Aorta (tissue), 5 donors: ENCODE data around the gene DIAPH1. TPM values are rescaled to one million over a fixed set of nuclear protein-coding genes. Genes with fewer than 3 reads are reported as not detected.

Experiments
- ATAC-seq: fragments of 200-7000 bp; cut with Tn5 transposase; one replicate; pipeline ENCODE4 v1.9.1; 2022; ENCODE audit warnings: moderate library complexity; ENCODE audit not compliant: low FRiP score
- DNase-seq, 2 donors: peaks; one replicate each; pipeline ENCODE4 v3.0.0-alpha.2; 2020
- H3K27ac ChIP-seq, 2 donors: one replicate each; pipeline ENCODE4 v1.5.1; 2013; ENCODE audit warnings: low read length in 2 of 2, mild to moderate bottlenecking in 2 of 2, moderate library complexity in 2 of 2, control low read depth in 1 of 2, inconsistent platforms in 1 of 2, low read depth in 1 of 2
- H3K27me3 ChIP-seq, 2 donors: one replicate each; pipeline ENCODE4 v1.6.1; 2013; ENCODE audit warnings: control low read depth in 1 of 2, low read length in 1 of 2, mild to moderate bottlenecking in 1 of 2, moderate library complexity in 1 of 2; ENCODE audit not compliant: insufficient read depth in 2 of 2, control insufficient read depth in 1 of 2
- H3K36me3 ChIP-seq, 2 donors: one replicate each; pipeline ENCODE4 v1.6.1; 2013; ENCODE audit warnings: control low read depth in 1 of 2, low read length in 1 of 2, mild to moderate bottlenecking in 1 of 2; ENCODE audit not compliant: insufficient read depth in 2 of 2, control insufficient read depth in 1 of 2
- H3K4me1 ChIP-seq, 2 donors: one replicate each; pipeline ENCODE4 v1.6.1; 2013; ENCODE audit warnings: low read length in 2 of 2, control low read depth in 1 of 2, mild to moderate bottlenecking in 1 of 2, moderate library complexity in 1 of 2; ENCODE audit not compliant: insufficient read depth in 2 of 2, control insufficient read depth in 1 of 2
- H3K4me3 ChIP-seq, 2 donors: one replicate each; pipeline ENCODE4 v1.5.1; 2013; ENCODE audit warnings: low read length in 2 of 2, control low read depth in 1 of 2, mild to moderate bottlenecking in 1 of 2
- H3K9me3 ChIP-seq: one replicate; pipeline ENCODE4 v1.6.1; 2013; ENCODE audit warnings: mild to moderate bottlenecking, low read length; ENCODE audit not compliant: control insufficient read depth
- WGBS, 2 donors: extraction: QIAGEN DNeasy Blood & Tissue Kit; methylation state at CpG; one replicate each; pipeline ENCODE4 v1.1.7; 2013; 5-methylcytosine and 5-hydroxymethylcytosine counted together
- intact Hi-C, 2 donors: fragments of 100-400 bp; cut with DNase I; formaldehyde crosslinking; loops; one replicate each; pipeline versions ENCODE4 v1.14.2 to v1.15.0; 2022
- polyA plus RNA-seq, 2 donors: library from polyadenylated mRNA; stranded (reverse); fragments of 200-250 nt; gene quantifications; one replicate each; pipeline ENCODE4 v1.2.3, GENCODE V29; 2013
- total RNA-seq, 2 donors: library from RNA; stranded (reverse); fragmentation: NEBNext Ultra II Directional; extraction: Animal tissue kit (Norgen Biotek cat#: 25700); gene quantifications; one replicate each; pipeline ENCODE4 v1.2.1, GENCODE V29; 2021
- donor health status: healthy with polysubstance abuse.
- donor health status: Bipolar disorder and iron deficiency.
- donor health status: DM: no; HTN: no; CAD: no.
- donor health status: DM: no; HTN: no; CAD: no.
- donor health status: DM: yes; HTN: yes; CAD: no.

Gene DIAPH1
- total and polyA plus RNA-seq, 4 donors = 30.8 to 125 (median 68.8) TPM

DNA sequence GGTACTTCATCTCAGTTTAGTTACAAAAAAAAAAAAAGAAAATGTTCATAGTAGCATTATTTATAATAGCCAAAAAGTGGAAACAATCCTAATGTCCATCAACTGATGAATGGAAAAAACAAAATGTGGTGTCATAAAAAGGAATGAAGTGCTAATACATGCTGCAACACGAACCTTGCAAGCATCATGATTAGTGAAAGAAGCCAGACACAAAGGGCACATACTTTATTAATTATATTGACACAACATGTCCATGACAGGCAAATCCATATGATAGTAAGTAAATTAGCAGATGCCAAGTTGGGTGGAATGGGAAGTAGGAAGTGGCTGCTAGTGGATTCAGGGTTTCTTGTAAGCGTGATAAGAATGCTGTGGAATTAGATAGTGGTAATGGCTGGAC, 75.7 kb downstream of the DIAPH1 start:
- no peaks in the 10 kb centered on the region for H3K27me3 ChIP-seq
- H3K4me3 ChIP-seq = no peak overlapping the region
- DNase-seq (no peak), ATAC-seq (no peak)
- intact Hi-C loops = no loop called here
- 87 to 93% methylated on average over 2 of the region's 2 CpGs for WGBS, 2 donors
- H3K36me3 ChIP-seq = peaks cover 0 to 3% of the 10 kb centered on the region in 2 donors
- peaks cover 3% of the 10 kb centered on the region for H3K9me3 ChIP-seq
- H3K4me1 ChIP-seq = no peaks in the 10 kb centered on the region
- H3K27ac ChIP-seq = no peak overlapping the region

DNA sequence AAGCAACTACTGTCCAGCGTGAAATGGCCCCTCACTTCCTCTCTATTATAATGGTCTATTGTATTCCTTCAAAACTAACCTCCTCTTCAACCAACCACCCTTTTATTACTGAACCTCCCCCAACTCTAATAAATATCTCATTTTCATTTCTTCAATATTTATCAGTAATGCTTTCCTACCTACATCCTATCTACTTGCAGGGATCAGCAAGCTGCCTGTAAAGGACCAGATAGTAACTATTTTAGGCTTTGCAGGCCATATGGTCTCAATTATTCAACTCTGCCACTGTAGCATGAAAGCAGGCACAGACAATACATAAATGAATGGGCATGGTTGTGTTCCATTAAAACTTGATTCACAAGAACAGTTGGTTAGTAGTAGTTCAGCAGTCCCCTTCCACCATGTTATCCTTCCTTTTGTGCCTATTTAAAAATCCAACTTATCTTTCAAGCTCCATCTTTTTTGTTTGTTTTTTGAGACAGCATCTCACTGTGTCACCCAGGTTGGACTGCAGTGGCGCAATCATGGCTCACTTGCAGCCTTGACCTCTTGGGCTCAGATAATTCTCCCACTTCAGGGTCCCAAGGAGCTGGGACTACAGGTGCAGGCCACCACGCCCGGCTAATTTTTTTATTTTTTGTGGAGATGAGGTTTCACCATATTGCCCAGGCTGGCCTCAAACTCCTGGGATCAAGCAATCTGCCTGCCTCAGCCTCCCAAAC, 84.1 kb downstream of the DIAPH1 start:
- DNase-seq = no peak
- no peak for ATAC-seq
- Histone ChIP-seq H3K4me1 (no peaks in the 10 kb centered on the region), H3K27me3 (no peaks in the 10 kb centered on the region), H3K36me3 (peaks cover 0 to 2% of the 10 kb centered on the region in 2 donors), H3K27ac (no peak overlapping the region), H3K9me3 (no peaks in the 10 kb centered on the region), H3K4me3 (no peak overlapping the region)
- intact Hi-C loops = no loop called here
- WGBS, 2 donors = 95 to 97% methylated on average over 4 of the region's 4 CpGs

DNA sequence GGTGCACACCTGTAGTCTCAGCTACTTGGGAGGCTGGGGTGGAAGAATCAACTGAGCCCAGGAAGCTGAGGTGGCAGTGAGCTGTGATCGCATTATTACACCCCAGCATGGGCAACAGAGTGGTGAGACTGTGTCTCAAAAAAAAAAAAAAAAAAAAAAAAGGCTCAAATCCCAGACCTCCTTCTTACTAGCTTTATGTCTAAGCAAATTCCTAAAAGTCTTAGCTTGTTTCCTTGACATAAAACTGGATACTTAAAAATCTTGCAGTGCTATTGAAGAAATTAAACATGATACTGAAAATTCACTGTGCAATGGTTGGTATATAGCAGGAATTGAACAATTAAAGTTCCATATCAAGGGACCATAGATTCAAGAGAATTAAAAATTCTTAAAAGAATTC, 84.9 kb downstream of the DIAPH1 start:
- Histone ChIP-seq H3K27ac (no peak overlapping the region), H3K4me1 (no peaks in the 10 kb centered on the region), H3K4me3 (no peak overlapping the region), H3K27me3 (no peaks in the 10 kb centered on the region), H3K36me3 (peaks cover 0 to 2% of the 10 kb centered on the region in 2 donors), H3K9me3 (no peaks in the 10 kb centered on the region)
- DNase-seq (no peak), ATAC-seq (no peak)
- intact Hi-C loops = no loop called here
- WGBS, 2 donors = 94 to 100% methylated on average over 1 of the region's 1 CpG

DNA sequence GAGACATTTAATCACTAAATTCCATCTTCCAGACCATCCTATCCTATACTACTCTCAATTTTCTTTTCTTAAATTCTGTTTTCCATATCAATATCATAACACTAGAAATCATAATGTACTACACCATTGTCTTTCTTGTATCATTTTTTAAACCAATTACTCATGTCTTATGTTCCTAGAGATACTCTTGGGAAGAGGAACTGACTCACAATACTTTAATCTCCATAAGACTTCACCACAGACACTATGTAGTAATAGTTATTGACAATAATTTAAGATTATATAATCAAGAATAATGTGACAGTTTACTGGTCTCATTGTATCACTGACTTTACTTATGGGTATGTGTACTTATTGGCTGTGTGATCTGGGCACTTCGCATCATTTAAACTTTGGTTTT, 86.1 kb downstream of the DIAPH1 start:
- WGBS, 2 donors = 99 to 100% methylated on average over 1 of the region's 1 CpG
- no peak for DNase-seq
- Histone ChIP-seq H3K27ac (no peak overlapping the region), H3K4me3 (no peak overlapping the region), H3K9me3 (no peaks in the 10 kb centered on the region), H3K27me3 (no peaks in the 10 kb centered on the region), H3K4me1 (no peaks in the 10 kb centered on the region), H3K36me3 (peaks cover 0 to 2% of the 10 kb centered on the region in 2 donors)
- intact Hi-C loops = no loop called here
- no peak for ATAC-seq

DNA sequence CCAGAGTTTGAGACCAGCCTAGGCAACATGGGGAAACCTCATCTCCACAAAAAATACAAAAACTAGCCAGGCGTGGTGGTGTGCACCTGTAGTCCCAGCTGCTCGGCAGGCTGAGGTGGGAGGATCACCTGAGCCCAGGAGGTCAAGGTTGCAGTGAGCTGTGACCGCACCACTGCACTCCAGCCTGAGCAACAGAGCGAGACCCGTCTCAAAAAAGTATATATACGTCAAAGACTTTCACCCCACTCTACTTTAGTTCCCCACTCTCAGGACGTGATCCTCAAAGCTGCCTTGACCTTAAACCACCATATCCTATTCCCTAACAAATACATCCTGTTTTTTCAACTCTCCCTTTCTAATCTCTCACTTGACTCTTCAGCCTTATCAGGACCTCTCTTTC, 88.9 kb downstream of the DIAPH1 start:
- no peak for DNase-seq
- intact Hi-C loops = loop anchor here (5.0 to 10.0 kb wide), 2 partner anchors 108 to 115 kb away; partner anchors contain the start of genes PCDHGA10 (in 1 of the 2), PCDHGA11 (in 1 of the 2) and PCDHGB7 (in 1 of the 2)

DNA sequence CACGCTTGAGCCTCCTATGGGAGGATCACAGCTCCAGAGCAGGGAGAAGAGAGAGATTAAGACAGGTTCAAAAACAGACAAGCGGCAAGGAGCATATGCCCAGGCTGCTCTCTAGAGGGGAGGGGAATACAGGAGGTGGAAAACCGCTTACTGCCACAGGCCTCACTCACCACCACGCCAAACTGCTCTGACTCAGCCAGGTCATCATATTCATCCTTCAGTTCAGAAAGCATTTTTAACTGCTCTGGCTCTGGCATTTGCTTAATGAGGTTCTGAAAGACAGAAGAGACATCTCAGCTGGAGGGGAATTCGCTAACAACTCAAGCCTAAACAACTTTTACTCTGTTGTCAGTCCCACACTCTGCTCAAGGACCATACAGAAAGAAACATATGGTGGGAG, 89.8 kb downstream of the DIAPH1 start:
- Histone ChIP-seq H3K4me1 (no peaks in the 10 kb centered on the region), H3K9me3 (no peaks in the 10 kb centered on the region), H3K27ac (peak overlapping the region; percentile 47 to 66), H3K36me3 (peaks cover 2 to 9% of the 10 kb centered on the region in 2 donors), H3K27me3 (no peaks in the 10 kb centered on the region), H3K4me3 (no peak overlapping the region)
- intact Hi-C loops = loop anchor here (5.0 to 10.0 kb wide), 2 partner anchors 107 to 114 kb away; partner anchors contain the start of genes PCDHGA10 (in 1 of the 2), PCDHGA11 (in 1 of the 2) and PCDHGB7 (in 1 of the 2)
- WGBS, 2 donors = 32 to 36% methylated on average over 5 of the region's 5 CpGs
- ATAC-seq (no peak), DNase-seq (peak in 1 of 2 donors; percentile 58)

More for the DNA sequence above, 88.9 kb downstream of the DIAPH1 start:
- H3K4me1 ChIP-seq = no peaks in the 10 kb centered on the region
- no peak overlapping the region for H3K4me3 ChIP-seq
- no peaks in the 10 kb centered on the region for H3K27me3 ChIP-seq
- peaks cover 2 to 9% of the 10 kb centered on the region in 2 donors for H3K36me3 ChIP-seq
- H3K27ac ChIP-seq = peak overlapping the region; percentile 47 to 66
- 93 to 94% methylated on average over 7 of the region's 7 CpGs for WGBS, 2 donors
- H3K9me3 ChIP-seq = no peaks in the 10 kb centered on the region
- ATAC-seq = no peak

DNA sequence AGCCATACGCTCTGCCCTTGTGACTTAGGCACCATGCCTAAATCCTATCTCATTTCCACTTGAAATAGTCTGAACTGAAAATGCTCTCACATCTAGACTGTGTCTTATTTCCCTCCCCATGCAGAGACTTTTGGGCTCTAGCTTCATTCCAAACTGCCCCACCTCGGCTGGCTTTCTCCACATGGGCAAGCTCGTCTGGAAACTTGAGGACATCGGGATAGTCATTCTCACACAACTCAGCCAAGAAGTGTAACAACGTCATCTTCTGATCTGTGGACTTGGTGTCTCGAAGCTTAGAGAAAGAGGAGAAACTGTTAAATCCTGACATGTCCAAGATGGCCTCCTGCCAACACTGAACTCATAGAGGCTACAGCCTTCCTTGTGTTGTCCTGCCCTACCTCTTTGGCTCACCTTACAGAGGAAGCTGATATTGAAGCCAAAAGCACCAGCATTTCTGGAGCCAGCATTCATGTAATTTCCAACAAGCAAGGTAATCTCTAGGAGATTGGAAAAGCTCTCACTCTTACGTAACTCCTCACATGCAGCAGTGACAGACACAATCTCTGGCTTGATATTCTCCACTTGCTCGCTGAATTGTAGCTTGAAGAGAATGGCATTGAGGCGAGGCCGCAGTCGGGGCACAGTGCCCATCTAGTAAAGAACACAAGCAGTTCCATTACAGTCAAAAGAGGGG, 90.4 kb downstream of the DIAPH1 start:
- H3K4me3 ChIP-seq = no peak overlapping the region
- DNase-seq (peak in 1 of 2 donors; percentile 59), ATAC-seq (peak; percentile 17)
- 7 to 14% methylated on average over 11 of the region's 11 CpGs for WGBS, 2 donors
- intact Hi-C loops = loop anchor here (5.0 to 10.0 kb wide), 2 partner anchors 106 to 114 kb away; partner anchors contain the start of genes PCDHGA10 (in 1 of the 2), PCDHGA11 (in 1 of the 2) and PCDHGB7 (in 1 of the 2)
- H3K36me3 ChIP-seq = peaks cover 2 to 7% of the 10 kb centered on the region in 2 donors
- no peaks in the 10 kb centered on the region for H3K27me3 ChIP-seq
- peak overlapping the region; percentile 47 to 66 for H3K27ac ChIP-seq
- no peaks in the 10 kb centered on the region for H3K4me1 ChIP-seq
- no peaks in the 10 kb centered on the region for H3K9me3 ChIP-seq

DNA sequence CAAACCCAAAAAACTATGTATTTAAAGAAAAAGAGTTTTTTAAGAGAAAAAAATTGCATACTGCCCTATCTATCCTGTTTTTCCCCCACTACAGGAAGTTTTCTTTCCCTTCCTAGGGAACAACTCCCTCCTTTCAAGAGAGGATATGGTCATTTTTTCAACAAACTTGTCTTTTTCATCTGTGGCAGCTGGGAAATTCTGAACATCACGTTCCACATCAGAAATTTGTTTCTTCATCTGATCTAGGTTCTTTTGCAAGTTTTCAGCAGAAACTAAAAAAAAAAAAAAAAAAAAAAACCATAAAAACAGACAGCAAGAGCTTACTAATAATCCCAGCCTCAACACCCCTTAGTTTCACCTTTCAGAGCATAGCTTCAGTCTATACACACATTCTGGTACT, 91.4 kb downstream of the DIAPH1 start:
- Histone ChIP-seq H3K9me3 (no peaks in the 10 kb centered on the region), H3K4me3 (no peak overlapping the region), H3K27me3 (no peaks in the 10 kb centered on the region), H3K36me3 (peaks cover 2 to 7% of the 10 kb centered on the region in 2 donors), H3K4me1 (no peaks in the 10 kb centered on the region), H3K27ac (no peak overlapping the region)
- DNase-seq (no peak), ATAC-seq (no peak)
- intact Hi-C loops = loop anchor here (5.0 to 10.0 kb wide), 2 partner anchors 105 to 113 kb away; partner anchors contain the start of genes PCDHGA10 (in 1 of the 2), PCDHGA11 (in 1 of the 2) and PCDHGB7 (in 1 of the 2)
- 45 to 49% methylated on average over 1 of the region's 1 CpG for WGBS, 2 donors
